ENCODE data around the gene NMU. TPM values are rescaled to one million over a fixed set of nuclear protein-coding genes. Genes with fewer than 3 reads are reported as not detected.

The NMU gene
- total RNA-seq, 1 donor from 2014 or later: not detected

GRCh38 chr4:55675196-55675793 is 39.2 kb upstream of the NMU start:
- Mint-ChIP-seq H3K27me3 (peaks cover 13% of the 10 kb centered on the region), H3K4me1 (no peaks in the 10 kb centered on the region), H3K27ac (no peak overlapping the region), H3K4me3 (no peak overlapping the region), H3K36me3 (ENCODE audit: low read depth) (no peaks in the 10 kb centered on the region), H3K9me3 (no peaks in the 10 kb centered on the region)
- ChIA-PET POLR2A (no interaction called here), CTCF (no interaction called here)
- no peak for ATAC-seq (ENCODE audit: low read depth)
- intact Hi-C loops (cut with micrococcal nuclease): no loop called here
- no peak for DNase-seq
- TF ChIP-seq CTCF (IDR thresholded peaks at IDR 0.05): no peak

- DNase-seq (no peak), ATAC-seq (ENCODE audit: low read depth) (no peak)
- H3K4me1 Mint-ChIP-seq: no peaks in the 10 kb centered on the region
- intact Hi-C loops (cut with micrococcal nuclease): no loop called here
- H3K27ac Mint-ChIP-seq: no peak overlapping the region
- no peaks in the 10 kb centered on the region for H3K9me3 Mint-ChIP-seq
- H3K27me3 Mint-ChIP-seq: peaks cover 16% of the 10 kb centered on the region
- no peak overlapping the region for H3K4me3 Mint-ChIP-seq
- H3K36me3 Mint-ChIP-seq (ENCODE audit: low read depth): no peaks in the 10 kb centered on the region
- CTCF ChIA-PET: no interaction called here
- no peak for TF ChIP-seq CTCF (IDR thresholded peaks at IDR 0.05)
- POLR2A ChIA-PET: no interaction called here
These were observed 37.3 kb upstream of the NMU start for GRCh38 chr4:55673424-55673823.

DNA sequence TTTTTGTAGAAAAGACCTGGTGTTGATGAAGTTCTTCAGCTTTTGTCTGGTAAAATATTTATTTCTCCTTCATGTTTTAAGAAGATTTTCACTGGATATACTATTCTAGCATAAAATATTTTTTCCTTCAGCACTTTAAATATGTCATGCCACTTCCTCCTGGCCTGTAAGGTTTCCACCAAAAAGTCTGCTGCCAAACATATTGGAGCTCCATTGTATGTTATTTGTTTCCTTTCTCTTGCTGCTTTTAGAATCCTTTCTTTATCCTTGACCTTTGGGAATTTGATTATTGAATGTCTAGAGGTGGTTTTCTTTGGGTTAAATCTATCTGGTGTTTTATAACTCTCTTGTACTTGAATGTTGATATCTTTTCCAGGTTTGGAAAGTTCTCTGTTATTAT is 35.6 kb upstream of the NMU start:
- Mint-ChIP-seq H3K4me3 (no peak overlapping the region), H3K27me3 (peaks cover 16% of the 10 kb centered on the region), H3K4me1 (no peaks in the 10 kb centered on the region), H3K9me3 (no peaks in the 10 kb centered on the region), H3K27ac (no peak overlapping the region), H3K36me3 (ENCODE audit: low read depth) (no peaks in the 10 kb centered on the region)
- no peak for TF ChIP-seq CTCF (IDR thresholded peaks at IDR 0.05)
- intact Hi-C loops (cut with micrococcal nuclease): no loop called here
- POLR2A ChIA-PET: no interaction called here
- ATAC-seq (ENCODE audit: low read depth) (no peak), DNase-seq (no peak)
- CTCF ChIA-PET: no interaction called here

- CTCF ChIA-PET: no interaction called here
- no peaks in the 10 kb centered on the region for H3K36me3 Mint-ChIP-seq (ENCODE audit: low read depth)
- POLR2A ChIA-PET: no interaction called here
- intact Hi-C loops (cut with micrococcal nuclease): no loop called here
- no peaks in the 10 kb centered on the region for H3K4me1 Mint-ChIP-seq
- no peak for TF ChIP-seq CTCF (IDR thresholded peaks at IDR 0.05)
- peaks cover 18% of the 10 kb centered on the region for H3K27me3 Mint-ChIP-seq
- H3K9me3 Mint-ChIP-seq: no peaks in the 10 kb centered on the region
- no peak for DNase-seq
- no peak for ATAC-seq (ENCODE audit: low read depth)
- H3K4me3 Mint-ChIP-seq: no peak overlapping the region
- no peak overlapping the region for H3K27ac Mint-ChIP-seq
These were observed 34.6 kb upstream of the NMU start for GRCh38 chr4:55670695-55671094.

DNA sequence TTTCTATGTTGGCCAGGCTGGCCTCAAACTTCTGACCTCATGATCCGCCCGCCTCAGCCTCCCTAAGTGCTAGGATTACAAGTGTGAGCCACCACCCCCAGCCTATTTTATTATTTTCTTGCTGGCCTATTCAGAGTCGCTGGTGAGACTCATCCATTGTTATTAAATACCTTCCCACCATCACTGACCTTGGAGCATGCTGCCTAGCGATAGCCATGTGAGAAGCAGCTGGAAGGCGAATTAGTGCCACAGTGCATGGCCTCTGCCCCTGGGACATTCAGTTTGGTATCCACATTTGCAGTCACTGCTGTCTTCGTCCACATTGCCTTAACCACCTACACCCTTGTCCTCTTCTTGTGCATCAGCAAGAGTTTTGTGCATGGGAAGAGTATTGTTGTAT is 32.4 kb upstream of the NMU start:
- H3K27ac Mint-ChIP-seq: no peak overlapping the region
- no peaks in the 10 kb centered on the region for H3K9me3 Mint-ChIP-seq
- intact Hi-C loops (cut with micrococcal nuclease): no loop called here
- ChIA-PET POLR2A (no interaction called here), CTCF (no interaction called here)
- ATAC-seq (ENCODE audit: low read depth) (no peak), DNase-seq (no peak)
- peaks cover 16% of the 10 kb centered on the region for H3K27me3 Mint-ChIP-seq
- H3K4me1 Mint-ChIP-seq: no peaks in the 10 kb centered on the region
- no peak for TF ChIP-seq CTCF (IDR thresholded peaks at IDR 0.05)
- no peaks in the 10 kb centered on the region for H3K36me3 Mint-ChIP-seq (ENCODE audit: low read depth)
- no peak overlapping the region for H3K4me3 Mint-ChIP-seq
